ENCODE measurements around the gene BAIAP2L2.
"Not testable (repeated sequence)": the region's sequence is repeated elsewhere in the genome, so short reads cannot be mapped to it uniquely, and the experiment has no call there.

BAIAP2L2 gene

DNA sequence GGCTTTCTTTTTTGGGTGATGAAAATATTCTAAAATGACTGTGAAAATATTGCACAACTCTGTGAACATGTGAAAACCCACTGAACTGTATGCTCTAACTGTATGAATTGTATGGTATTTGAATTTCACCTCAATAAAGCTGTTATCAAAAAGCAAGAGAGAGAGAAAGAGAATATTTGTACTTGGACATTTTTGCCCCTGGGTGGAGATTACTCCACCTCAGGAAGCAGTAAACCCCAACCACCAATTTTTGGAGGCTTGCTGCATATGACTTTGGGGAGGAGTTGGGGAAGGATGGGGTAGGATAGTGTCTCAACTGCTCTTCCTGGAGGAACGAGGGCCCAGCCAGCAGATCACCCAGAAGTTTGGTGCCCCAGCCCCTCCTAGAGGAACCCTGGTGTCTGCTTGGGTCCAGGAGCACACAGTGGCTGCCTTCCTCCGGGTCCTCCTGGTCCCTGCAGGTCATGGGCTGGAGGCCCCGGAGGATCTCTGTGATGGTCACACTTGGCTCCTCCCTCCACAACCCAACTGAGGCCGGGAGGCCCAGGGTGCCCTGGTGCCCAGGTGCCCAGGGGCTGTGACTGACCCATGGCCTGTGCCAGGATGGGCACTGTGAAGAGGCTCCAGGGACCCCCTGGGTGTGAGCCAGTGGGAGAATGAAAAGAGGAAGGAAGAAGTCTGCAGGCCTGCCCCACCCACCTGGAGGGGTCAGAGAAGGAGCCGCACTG lies 68.6 kb downstream of the BAIAP2L2 start:
- Mint-ChIP-seq H3K27me3 (peaks cover 12 to 21% of the 10 kb centered on the region in 2 donors), H3K36me3 (no peaks in the 10 kb centered on the region), H3K27ac (no peak overlapping the region), H3K4me3 (no peak overlapping the region), H3K9me3 (no peaks in the 10 kb centered on the region), H3K4me1 (peaks cover 8 to 12% of the 10 kb centered on the region in 2 donors)
- ATAC-seq (replicated peaks) = no peak
- no peak for DNase-seq

DNA sequence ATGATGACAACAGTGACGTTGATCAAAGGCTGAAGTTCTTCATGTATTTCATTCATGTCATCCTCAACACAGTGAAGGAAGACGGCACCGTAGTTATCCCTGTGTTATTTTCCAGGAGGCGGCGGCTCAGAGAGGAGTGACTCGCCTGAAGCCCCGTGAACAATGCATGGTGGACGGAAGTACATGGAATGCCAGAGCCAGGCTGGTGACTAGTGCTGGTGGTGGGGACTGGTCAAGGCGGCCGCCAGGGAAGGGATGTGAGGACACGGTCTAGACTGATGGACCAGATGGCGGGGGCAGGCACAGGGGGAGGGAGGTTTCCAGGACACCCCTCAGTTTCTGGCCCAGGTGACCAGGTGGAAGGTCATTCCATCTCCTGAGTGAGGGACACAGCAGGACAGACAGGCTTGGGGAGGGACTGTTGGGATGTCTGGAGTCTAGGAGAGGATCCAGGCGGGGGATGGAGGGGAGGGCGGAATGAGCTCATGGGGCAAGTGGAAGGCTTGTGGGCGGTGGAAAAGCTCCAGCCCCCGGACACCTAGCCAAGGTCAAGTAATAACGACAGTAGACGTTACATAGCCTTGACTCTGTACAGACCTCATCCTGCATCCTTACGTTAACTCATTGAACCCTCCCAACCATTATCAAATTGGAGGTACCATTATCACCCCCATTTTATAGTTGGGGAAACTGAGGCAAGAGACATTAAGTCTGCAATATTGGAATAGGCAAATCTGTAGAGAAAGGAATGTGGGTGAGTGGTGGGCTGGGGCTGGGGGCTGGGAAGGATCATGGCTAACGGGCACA lies 69.3 kb downstream of the BAIAP2L2 start:
- peaks cover 8 to 12% of the 10 kb centered on the region in 2 donors for H3K4me1 Mint-ChIP-seq
- H3K9me3 Mint-ChIP-seq = no peaks in the 10 kb centered on the region
- DNase-seq (no peak), ATAC-seq (replicated peaks) (no peak)
- no peak overlapping the region for H3K4me3 Mint-ChIP-seq
- no peaks in the 10 kb centered on the region for H3K36me3 Mint-ChIP-seq
- H3K27ac Mint-ChIP-seq = no peak overlapping the region
- peaks cover 12 to 21% of the 10 kb centered on the region in 2 donors for H3K27me3 Mint-ChIP-seq

DNA sequence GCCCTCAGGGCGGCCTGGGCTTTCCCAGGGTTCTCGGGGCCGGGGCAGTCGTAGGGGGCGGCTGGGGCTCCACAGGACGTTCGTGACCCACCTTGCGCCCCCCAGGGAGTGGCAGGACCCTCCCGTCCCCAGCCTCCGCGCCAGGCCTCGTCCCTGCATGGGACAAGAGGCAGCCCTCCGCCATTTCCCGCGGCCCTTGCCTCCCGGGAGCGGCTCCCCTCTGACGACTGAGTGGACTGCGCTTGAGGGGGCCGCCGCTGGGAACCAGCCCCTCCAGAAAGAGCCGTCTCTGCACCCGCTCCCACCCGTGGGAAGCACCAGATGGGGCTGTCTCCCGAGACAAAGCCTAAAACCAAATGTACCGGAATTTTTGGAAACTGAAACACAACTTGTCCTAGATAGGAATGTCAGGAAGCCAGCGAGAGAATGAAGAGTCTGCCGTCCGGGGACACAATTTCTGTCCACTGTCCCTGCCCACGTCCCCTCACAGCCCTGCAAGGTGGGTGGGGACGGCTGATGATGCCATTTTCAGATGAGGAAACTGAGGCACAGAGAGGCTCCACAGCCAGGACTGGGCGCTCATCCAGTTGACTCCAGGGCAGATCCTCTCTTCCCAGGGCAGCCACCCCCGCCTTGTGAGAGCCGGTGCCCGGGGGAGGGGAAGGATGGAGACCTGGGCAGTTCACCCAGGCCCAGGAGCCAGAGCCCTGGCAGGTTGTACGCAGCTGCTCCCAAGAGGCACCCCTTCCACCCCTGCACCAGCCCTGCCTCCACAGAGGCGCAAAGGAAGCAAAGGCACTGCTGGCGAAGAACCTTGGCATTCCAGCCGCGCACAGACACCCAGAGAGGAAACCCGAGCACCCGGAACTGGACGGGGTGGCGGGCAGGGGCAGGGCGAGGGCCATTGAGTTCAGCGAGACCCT lies 71.3 kb downstream of the BAIAP2L2 start:
- DNase-seq (no peak), ATAC-seq (replicated peaks) (no peak)
- Mint-ChIP-seq H3K27me3 (peaks cover 12 to 13% of the 10 kb centered on the region in 2 donors), H3K9me3 (no peaks in the 10 kb centered on the region), H3K4me1 (peaks cover 12 to 14% of the 10 kb centered on the region in 2 donors), H3K27ac (no peak overlapping the region), H3K4me3 (no peak overlapping the region), H3K36me3 (no peaks in the 10 kb centered on the region)

DNA sequence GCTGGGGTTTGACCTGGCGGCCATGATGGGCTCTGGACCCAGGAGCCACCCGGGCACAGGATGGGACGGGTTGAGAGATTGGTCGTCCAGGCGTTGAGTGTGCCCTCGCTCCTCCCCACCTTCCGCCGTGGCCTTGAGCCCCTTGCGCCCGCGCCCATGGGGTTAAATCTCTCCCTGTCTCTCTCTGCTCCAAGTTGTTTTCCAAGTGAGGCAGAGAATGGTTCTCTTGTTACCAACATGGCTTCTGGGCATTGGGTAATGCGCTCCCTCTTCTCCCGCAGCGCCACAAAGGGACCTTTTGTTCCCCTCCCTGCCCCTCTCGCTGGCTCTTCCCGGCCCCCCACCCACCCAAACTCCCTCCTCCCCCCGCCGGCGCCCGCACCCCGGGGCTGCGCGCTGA lies 72.1 kb downstream of the BAIAP2L2 start:
- Mint-ChIP-seq H3K27me3 (peaks cover 12 to 13% of the 10 kb centered on the region in 2 donors), H3K27ac (no peak overlapping the region)

DNA sequence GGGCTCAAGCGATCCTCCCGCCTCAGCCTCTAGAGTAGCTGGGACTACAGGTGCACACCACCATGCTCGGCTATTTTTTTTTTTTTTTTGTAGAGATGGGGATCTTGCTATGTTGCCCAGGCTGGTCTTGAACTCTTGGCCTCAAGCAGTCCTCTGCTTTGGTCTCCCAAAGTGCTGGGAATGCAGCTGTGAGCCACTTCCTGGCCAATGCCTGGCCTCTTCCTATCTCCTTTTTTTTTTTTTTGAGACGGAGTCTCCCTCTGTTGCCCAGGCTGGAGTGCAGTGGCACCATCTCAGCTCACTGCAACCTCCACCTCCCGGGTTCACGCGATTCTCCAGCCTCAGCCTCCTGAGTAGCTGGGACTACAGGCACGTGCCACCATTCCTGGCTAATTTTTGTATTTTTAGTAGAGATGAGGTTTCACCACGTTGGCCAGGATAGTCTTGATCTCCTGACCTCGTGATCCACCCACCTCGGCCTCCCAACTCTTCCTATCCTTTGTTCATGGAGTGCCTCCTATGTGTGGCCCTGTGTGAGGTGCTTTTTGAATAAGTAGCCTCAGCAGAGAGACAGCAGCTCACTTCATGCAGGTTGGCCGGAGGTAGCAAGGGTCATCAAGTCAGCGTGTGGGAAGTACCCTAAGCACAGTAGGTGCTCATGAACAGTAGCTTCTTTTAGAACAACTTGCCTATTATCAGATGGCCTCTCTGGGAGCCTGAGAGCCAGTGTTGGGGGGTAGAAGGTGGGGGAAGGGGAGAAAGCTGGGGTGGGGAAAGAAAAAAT lies 72.9 kb downstream of the BAIAP2L2 start:
- H3K9me3 Mint-ChIP-seq; H3K4me3 Mint-ChIP-seq; DNase-seq; ATAC-seq (replicated peaks); H3K27ac Mint-ChIP-seq; H3K36me3 Mint-ChIP-seq: not testable (repeated sequence)
- Mint-ChIP-seq H3K4me1 (peaks cover 10 to 14% of the 10 kb centered on the region in 2 donors), H3K27me3 (peaks cover 12% of the 10 kb centered on the region in 2 donors)

More for the DNA sequence above, 72.1 kb downstream of the BAIAP2L2 start:
- DNase-seq (no peak), ATAC-seq (replicated peaks) (no peak)
- no peaks in the 10 kb centered on the region for H3K36me3 Mint-ChIP-seq
- H3K4me3 Mint-ChIP-seq = no peak overlapping the region
- H3K9me3 Mint-ChIP-seq = no peaks in the 10 kb centered on the region
- peaks cover 12 to 14% of the 10 kb centered on the region in 2 donors for H3K4me1 Mint-ChIP-seq

DNA sequence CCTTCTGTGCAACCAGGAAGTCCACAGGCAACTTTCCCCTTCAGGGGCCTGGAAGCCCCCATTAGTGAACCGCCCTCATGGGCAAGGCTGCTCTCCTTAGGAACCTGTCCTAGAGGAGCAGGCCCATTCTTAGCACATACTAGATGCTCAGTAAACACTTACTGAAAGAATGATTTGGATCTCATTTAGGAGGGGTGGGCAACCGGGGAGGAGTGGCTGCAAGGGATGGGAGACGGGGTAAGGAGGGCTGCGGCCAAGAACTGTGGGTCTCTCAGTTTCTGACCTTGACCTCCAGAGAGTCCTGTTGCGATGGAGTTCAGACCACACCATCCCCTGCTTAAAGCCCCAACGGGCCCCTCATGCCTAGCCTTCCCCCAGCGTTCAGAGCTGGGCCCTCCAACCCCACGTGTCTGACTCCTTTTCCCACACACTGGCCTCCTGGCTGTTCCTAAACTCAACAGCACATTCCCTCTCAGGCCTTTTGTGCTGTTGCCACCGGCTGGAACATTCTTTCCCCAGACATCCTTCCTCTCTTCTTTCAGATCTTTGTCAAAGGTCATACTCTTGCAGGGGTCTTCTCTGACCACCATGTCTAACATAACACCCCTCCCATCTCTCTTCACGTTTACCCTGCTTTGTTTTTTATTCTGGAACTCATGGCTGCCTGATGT lies 74.0 kb downstream of the BAIAP2L2 start:
- no peak overlapping the region for H3K27ac Mint-ChIP-seq
- H3K9me3 Mint-ChIP-seq = no peaks in the 10 kb centered on the region
- H3K36me3 Mint-ChIP-seq = peaks cover 0 to 2% of the 10 kb centered on the region in 2 donors
- ATAC-seq (replicated peaks) = no peak
- peaks cover 9 to 12% of the 10 kb centered on the region in 2 donors for H3K27me3 Mint-ChIP-seq
- no peak for DNase-seq
- H3K4me3 Mint-ChIP-seq = no peak overlapping the region
- H3K4me1 Mint-ChIP-seq = peaks cover 0 to 6% of the 10 kb centered on the region in 2 donors

DNA sequence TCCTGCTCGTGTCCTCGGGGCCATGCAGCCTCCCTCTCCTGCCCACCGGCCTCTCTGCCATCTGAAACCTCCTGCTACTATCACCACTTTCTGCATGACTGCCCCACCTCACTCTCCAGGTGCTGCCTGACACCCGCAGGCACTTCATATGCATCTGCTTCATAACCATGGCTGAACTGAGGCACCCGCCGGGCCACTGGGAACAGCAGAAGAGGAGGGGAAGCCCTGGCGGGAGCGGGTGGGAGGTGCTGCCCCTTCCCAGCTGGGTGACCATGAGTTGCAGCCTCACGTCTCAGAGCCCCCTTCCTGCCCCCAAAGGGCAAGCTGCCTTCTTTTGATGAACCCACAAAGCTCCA lies 75.0 kb downstream of the BAIAP2L2 start:
- ATAC-seq (replicated peaks) = no peak
- Mint-ChIP-seq H3K4me1 (peaks cover 0 to 6% of the 10 kb centered on the region in 2 donors), H3K36me3 (peaks cover 0 to 2% of the 10 kb centered on the region in 2 donors)

More for the DNA sequence above, 75.0 kb downstream of the BAIAP2L2 start:
- no peak overlapping the region for H3K27ac Mint-ChIP-seq
- H3K9me3 Mint-ChIP-seq = no peaks in the 10 kb centered on the region
- no peak for DNase-seq
- peaks cover under 1 to 5% of the 10 kb centered on the region in 2 donors for H3K27me3 Mint-ChIP-seq
- no peak overlapping the region for H3K4me3 Mint-ChIP-seq
